IMR-90 (cell line): ENCODE data around the gene RASA1. TPM values are rescaled to one million over a fixed set of nuclear protein-coding genes. Genes with fewer than 3 reads are reported as not detected.

Source experiments
- ATAC-seq: fragments of 200-7000 bp; cut with Tn5 transposase; 2 replicates; pipeline ENCODE4 v1.9.1; 2020; ENCODE audit warnings: low read depth, mild to moderate bottlenecking, moderate library complexity
- BruUV-seq: library from RNA; stranded (reverse); fragments of 400-500 nt; replicated peaks from 2 replicates; lab custom pipeline; 2021; lab: Mats Ljungman, UMichigan
- CTCF ChIA-PET: fragments of 300-600 bp; formaldehyde crosslinking; extraction: SDS; loops from one replicate; lab custom pipeline; 2021; ENCODE audit warnings: antibody characterized with exemption; lab: Yijun Ruan, JAX
- POLR2A ChIA-PET: fragments of 300-600 bp; sonication (Branson Sonifier 250); formaldehyde crosslinking; loops from one replicate; lab custom pipeline; 2022; ENCODE audit warnings: antibody characterized with exemption; ENCODE audit not compliant: unreplicated experiment; lab: Charles Lee
- DNase-seq: peaks from one replicate; pipeline ENCODE4 v3.0.0; 2013
- H2AFZ ChIP-seq: replicated peaks from 2 replicates; pipeline ENCODE3; 2013; ENCODE audit warnings: low read length, mild to moderate bottlenecking; ENCODE audit not compliant: poor library complexity
- H2AK5ac ChIP-seq: 2 replicates; pipeline ENCODE4 v1.6.1; 2013; ENCODE audit warnings: low read depth, low read length, inconsistent platforms
- H2AK9ac ChIP-seq: replicated peaks from 2 replicates; pipeline ENCODE3; 2013; ENCODE audit warnings: mild to moderate bottlenecking, low read depth, low read length, moderate library complexity; ENCODE audit not compliant: poor library complexity
- H2BK120ac ChIP-seq: 2 replicates; pipeline ENCODE4 v1.6.1; 2013; ENCODE audit warnings: low read depth, low read length, inconsistent platforms
- H2BK15ac ChIP-seq: 3 replicates; pipeline ENCODE4 v1.6.1; 2013; ENCODE audit warnings: low read depth, low read length, inconsistent platforms
- H2BK20ac ChIP-seq: 2 replicates; pipeline ENCODE4 v1.6.1; 2013; ENCODE audit warnings: low read depth, mild to moderate bottlenecking, inconsistent platforms, low read length, moderate library complexity
- H2BK5ac ChIP-seq: 2 replicates; pipeline ENCODE4 v1.6.1; 2013; ENCODE audit warnings: mild to moderate bottlenecking, low read depth, low read length, inconsistent platforms; ENCODE audit not compliant: poor library complexity, severe bottlenecking
- H3K14ac ChIP-seq: replicated peaks from 2 replicates; pipeline ENCODE4 v1.6.1; 2013; ENCODE audit warnings: low read depth, low read length, inconsistent platforms
- H3K18ac ChIP-seq: 2 replicates; pipeline ENCODE4 v1.6.1; 2013; ENCODE audit warnings: low read depth, low read length, control low read depth
- H3K23ac ChIP-seq: 2 replicates; pipeline ENCODE4 v1.6.1; 2013; ENCODE audit warnings: low read depth, low read length, inconsistent platforms
- H3K27ac ChIP-seq: 2 replicates; pipeline ENCODE4 v1.5.1; 2013; ENCODE audit warnings: mild to moderate bottlenecking, control low read depth, low read length; ENCODE audit not compliant: insufficient read depth
- H3K27me3 ChIP-seq: 2 replicates; pipeline ENCODE4 v1.6.1; 2013; ENCODE audit warnings: low read length; ENCODE audit not compliant: control insufficient read depth, insufficient read depth
- H3K36me3 ChIP-seq: 2 replicates; pipeline ENCODE4 v1.6.1; 2013; ENCODE audit warnings: low read length, mixed read lengths; ENCODE audit not compliant: control insufficient read depth, insufficient read depth
- H3K4ac ChIP-seq: 2 replicates; pipeline ENCODE4 v1.6.1; 2013; ENCODE audit warnings: low read depth, low read length, inconsistent platforms
- H3K4me1 ChIP-seq: 2 replicates; pipeline ENCODE4 v1.6.1; 2013; ENCODE audit warnings: low read length, mixed read lengths; ENCODE audit not compliant: control insufficient read depth, insufficient read depth
- H3K4me2 ChIP-seq: 2 replicates; pipeline ENCODE4 v1.6.1; 2013; ENCODE audit warnings: low read depth, mild to moderate bottlenecking, control low read depth, low read length, moderate library complexity
- H3K4me3 ChIP-seq: 2 replicates; pipeline ENCODE4 v1.5.1; 2013; ENCODE audit warnings: low read depth, mild to moderate bottlenecking, control low read depth, low read length, moderate library complexity; ENCODE audit not compliant: insufficient read depth
- H3K56ac ChIP-seq: 2 replicates; pipeline ENCODE4 v1.6.1; 2013; ENCODE audit warnings: low read length, inconsistent platforms; ENCODE audit not compliant: insufficient read depth; ENCODE audit errors: extremely low read depth
- H3K79me1 ChIP-seq, 2 experiments: 2 replicates each; pipeline ENCODE4 v1.6.1; 2013; ENCODE audit warnings: low read length in 2 of 2, inconsistent platforms in 1 of 2, low read depth in 1 of 2
- H3K9ac ChIP-seq: 2 replicates; pipeline ENCODE4 v1.6.1; 2013; ENCODE audit warnings: low read depth, low read length, control low read depth
- H3K9me1 ChIP-seq: 2 replicates; pipeline ENCODE4 v1.6.1; 2013; ENCODE audit warnings: low read length, inconsistent platforms; ENCODE audit not compliant: insufficient read depth
- H3K9me3 ChIP-seq: 2 replicates; pipeline ENCODE4 v1.6.1; 2013; ENCODE audit warnings: low read length; ENCODE audit not compliant: control insufficient read depth, insufficient read depth
- H4K20me1 ChIP-seq: 2 replicates; pipeline ENCODE4 v1.6.1; 2013; ENCODE audit warnings: low read length, inconsistent platforms; ENCODE audit not compliant: insufficient read depth
- H4K5ac ChIP-seq: 2 replicates; pipeline ENCODE4 v1.6.1; 2013; ENCODE audit warnings: mild to moderate bottlenecking, low read depth, low read length, control low read depth
- H4K8ac ChIP-seq, 2 experiments: 2 replicates each; pipeline ENCODE4 v1.6.1; 2013; ENCODE audit warnings: low read depth in 2 of 2, low read length in 2 of 2, control low read depth in 1 of 2, inconsistent platforms in 1 of 2
- H4K91ac ChIP-seq: 2 replicates; pipeline ENCODE4 v1.6.1; 2013; ENCODE audit warnings: low read depth, low read length, inconsistent platforms; ENCODE audit not compliant: insufficient read depth
- BHLHE40 ChIP-seq: fragments of 150-350 bp; IDR thresholded peaks from 2 replicates; pipeline ENCODE4 v1.6.1; 2016; ENCODE audit warnings: mild to moderate bottlenecking, low read depth, low read length
- CEBPB ChIP-seq: IDR thresholded peaks from 2 replicates; pipeline ENCODE4 v1.6.1; 2012; ENCODE audit warnings: low read depth, low read length, improper control_type of control experiment
- CHD1 ChIP-seq: IDR thresholded peaks from 2 replicates; pipeline ENCODE4 v1.6.1; 2012; ENCODE audit warnings: low read depth, low read length, improper control_type of control experiment
- CTCF ChIP-seq: conservative IDR thresholded peaks from 2 replicates; pipeline ENCODE4 v1.5.1; 2012; ENCODE audit warnings: mild to moderate bottlenecking, low read depth, low read length, improper control_type of control experiment
- ELK1 ChIP-seq: fragments of 150-350 bp; IDR thresholded peaks from 2 replicates; pipeline ENCODE4 v1.6.1; 2016; ENCODE audit warnings: low read depth, mild to moderate bottlenecking, low read length, moderate library complexity, borderline replicate concordance
- FOS ChIP-seq: fragments of 150-350 bp; IDR thresholded peaks from 2 replicates; pipeline ENCODE4 v1.6.1; 2016; ENCODE audit warnings: low read depth, low read length
- MAFK ChIP-seq: IDR thresholded peaks from 2 replicates; pipeline ENCODE4 v1.6.1; 2012; ENCODE audit warnings: low read depth, low read length, improper control_type of control experiment
- MAZ ChIP-seq: IDR thresholded peaks from 2 replicates; pipeline ENCODE4 v1.6.1; 2012; ENCODE audit warnings: low read depth, mild to moderate bottlenecking, low read length, improper control_type of control experiment, moderate library complexity, borderline replicate concordance
- MXI1 ChIP-seq: IDR thresholded peaks from 2 replicates; pipeline ENCODE4 v1.6.1; 2012; ENCODE audit warnings: low read depth, mild to moderate bottlenecking, low read length, moderate library complexity, borderline replicate concordance
- NFE2L2 ChIP-seq: fragments of 150-350 bp; IDR thresholded peaks from 2 replicates; pipeline ENCODE4 v1.6.1; 2016; ENCODE audit warnings: low read depth, mild to moderate bottlenecking, low read length
- POLR2A ChIP-seq: IDR thresholded peaks from 2 replicates; pipeline ENCODE4 v1.6.1; 2012; ENCODE audit warnings: mild to moderate bottlenecking, low read depth, low read length
- RAD21 ChIP-seq: IDR thresholded peaks from 2 replicates; pipeline ENCODE4 v1.6.1; 2012; ENCODE audit warnings: low read length, improper control_type of control experiment
- RCOR1 ChIP-seq: IDR thresholded peaks from 2 replicates; pipeline ENCODE4 v1.6.1; 2012; ENCODE audit warnings: mild to moderate bottlenecking, low read length, improper control_type of control experiment; ENCODE audit not compliant: insufficient replicate concordance
- RFX5 ChIP-seq: IDR thresholded peaks from 2 replicates; pipeline ENCODE4 v1.8.0; 2012; ENCODE audit warnings: low read depth, mild to moderate bottlenecking, low read length, moderate library complexity
- SMC3 ChIP-seq: fragments of 150-350 bp; IDR thresholded peaks from 2 replicates; pipeline ENCODE4 v1.6.1; 2016; ENCODE audit warnings: low read depth, mild to moderate bottlenecking, antibody characterized with exemption, low read length, moderate library complexity
- USF2 ChIP-seq: fragments of 150-350 bp; IDR thresholded peaks from 2 replicates; pipeline ENCODE4 v1.6.1; 2017; ENCODE audit warnings: mild to moderate bottlenecking, antibody characterized with exemption, low read length, low read depth
- WGBS, 2 experiments: methylation state at CpG; one replicate each; pipeline versions ENCODE4 v1.1.5 to v1.1.7; 2013; ENCODE audit warnings: missing lambda C conversion rate in 2 of 2; ENCODE audit not compliant: insufficient read length in 1 of 2; ENCODE audit errors: extremely low coverage in 2 of 2; 5-methylcytosine and 5-hydroxymethylcytosine counted together
- dilution Hi-C: fragments of 300-500 bp; cut with HindIII; formaldehyde crosslinking; loops from one replicate; pipeline ENCODE4 v1.14.3; 2018; ENCODE audit warnings: low sequenced_read_pairs; ENCODE audit not compliant: unreplicated experiment
- in situ Hi-C: fragments of 300-500 bp; cut with MboI; formaldehyde crosslinking; loops from 3 replicates; pipeline ENCODE4 v1.14.3; 2019; ENCODE audit warnings: low sequenced_read_pairs, inconsistent platforms, mixed read lengths
- intact Hi-C: fragments of 100-400 bp; cut with micrococcal nuclease; formaldehyde crosslinking; loops from 2 replicates; pipeline ENCODE4 v1.10.0; 2022
- polyA plus RNA-seq, 3 experiments: library from polyadenylated mRNA; depleted of rRNA; stranded (reverse); fragments of >200 nt; gene quantifications; 2 replicates each; pipeline ENCODE4 v1.2.3, GENCODE V29; 2012; ENCODE audit warnings: low replicate concordance in 1 of 3
- total RNA-seq: library from RNA; depleted of rRNA; stranded (reverse); fragments of >200 nt; gene quantifications from 2 replicates; pipeline ENCODE4 v1.2.3, GENCODE V29; 2012

The RASA1 gene
- total and polyA plus RNA-seq, 2 of the 4 experiments (the other 2 are of a cell fraction), result 37.6 to 45.7 TPM

GRCh38 chr5:87433945-87434344 is 166.3 kb downstream of the RASA1 start:
- Histone ChIP-seq H2AFZ (no peak overlapping the region), H4K8ac (no peak overlapping the region), H2AK5ac (no peak overlapping the region), H3K56ac (no peak overlapping the region), H2AK9ac (no peak overlapping the region), H3K4me1 (no peaks in the 10 kb centered on the region), H3K9ac (no peak overlapping the region), H3K27ac (no peak overlapping the region), H2BK20ac (no peak overlapping the region), H2BK120ac (no peak overlapping the region), H3K36me3 (no peaks in the 10 kb centered on the region), H3K79me1 (no peaks in the 10 kb centered on the region), H3K9me1 (no peaks in the 10 kb centered on the region), H3K9me3 (no peaks in the 10 kb centered on the region), H4K5ac (no peak overlapping the region), H3K27me3 (no peaks in the 10 kb centered on the region), H2BK15ac (no peak overlapping the region), H3K4ac (no peak overlapping the region), H3K4me2 (no peak overlapping the region), H3K18ac (no peak overlapping the region), H4K91ac (no peak overlapping the region), H3K23ac (no peak overlapping the region), H3K4me3 (no peak overlapping the region), H4K20me1 (no peaks in the 10 kb centered on the region), H2BK5ac (no peak overlapping the region), H3K14ac (no peak overlapping the region)
- dilution Hi-C loops (no loop called here), intact Hi-C loops (no loop called here), in situ Hi-C loops (no loop called here)
- no peak for ATAC-seq
- BruUV-seq, result no TSS peak
- ChIA-PET CTCF (no interaction called here), POLR2A (no interaction called here)
- no CpG with 5 or more reads among the region's 1 CpG for WGBS, 2 experiments
- TF ChIP-seq BHLHE40 (no peak), MAZ (no peak), CEBPB (no peak), SMC3 (no peak), USF2 (no peak), CHD1 (no peak), RFX5 (no peak), POLR2A (no peak), ELK1 (no peak), CTCF (no peak), MXI1 (no peak), RCOR1 (no peak), MAFK (no peak), RAD21 (no peak), NFE2L2 (no peak), FOS (no peak)
- no peak for DNase-seq
